ENCODE measurements around the gene DNAH12.
A peak's percentile ranks its signal among the peaks of the same experiment; 100 is the strongest.

DNA sequence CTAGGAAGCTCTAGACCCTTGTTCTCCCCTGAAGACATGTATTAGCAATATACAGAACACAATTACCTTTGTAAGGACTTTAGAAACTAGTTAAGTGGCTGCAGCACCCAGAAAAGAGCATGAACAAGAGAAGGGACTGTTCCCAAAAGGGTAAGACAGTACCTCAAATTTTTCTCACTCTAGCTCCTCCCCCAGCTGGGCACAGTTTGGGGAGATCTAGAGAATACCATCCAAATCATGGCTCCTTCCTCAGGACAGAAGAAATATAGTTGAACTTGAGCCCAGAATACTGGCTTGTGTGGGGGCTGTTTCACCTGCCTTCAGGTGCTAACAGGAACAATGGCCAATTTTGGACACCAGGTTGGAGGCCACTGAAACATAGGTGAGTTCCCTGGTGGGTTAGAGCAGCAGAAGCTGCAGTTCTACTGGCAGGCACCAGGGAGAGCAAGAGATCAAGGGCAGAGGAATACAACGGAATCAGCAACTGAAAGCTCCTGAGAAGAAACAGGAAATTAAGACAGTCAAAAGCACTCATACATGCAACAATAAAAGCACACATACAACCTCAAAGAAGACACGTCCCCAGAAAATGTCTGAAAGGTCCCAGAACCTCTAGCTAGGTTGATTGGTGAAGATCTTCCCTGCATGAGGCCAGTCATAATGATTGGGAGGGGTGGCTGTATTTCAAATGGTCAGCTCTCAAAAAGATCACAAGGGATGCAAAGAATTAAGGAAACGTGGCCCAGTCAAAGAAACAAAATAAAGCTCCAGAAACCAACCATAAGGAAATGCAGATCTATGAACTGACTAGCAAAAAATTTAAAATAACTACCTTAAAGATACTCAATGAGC lies 146.7 kb downstream of the DNAH12 start:
- TF ChIP-seq POLR2A (IDR thresholded peaks at IDR 0.05), result no peak
- TF ChIP-seq, protein P1, sequence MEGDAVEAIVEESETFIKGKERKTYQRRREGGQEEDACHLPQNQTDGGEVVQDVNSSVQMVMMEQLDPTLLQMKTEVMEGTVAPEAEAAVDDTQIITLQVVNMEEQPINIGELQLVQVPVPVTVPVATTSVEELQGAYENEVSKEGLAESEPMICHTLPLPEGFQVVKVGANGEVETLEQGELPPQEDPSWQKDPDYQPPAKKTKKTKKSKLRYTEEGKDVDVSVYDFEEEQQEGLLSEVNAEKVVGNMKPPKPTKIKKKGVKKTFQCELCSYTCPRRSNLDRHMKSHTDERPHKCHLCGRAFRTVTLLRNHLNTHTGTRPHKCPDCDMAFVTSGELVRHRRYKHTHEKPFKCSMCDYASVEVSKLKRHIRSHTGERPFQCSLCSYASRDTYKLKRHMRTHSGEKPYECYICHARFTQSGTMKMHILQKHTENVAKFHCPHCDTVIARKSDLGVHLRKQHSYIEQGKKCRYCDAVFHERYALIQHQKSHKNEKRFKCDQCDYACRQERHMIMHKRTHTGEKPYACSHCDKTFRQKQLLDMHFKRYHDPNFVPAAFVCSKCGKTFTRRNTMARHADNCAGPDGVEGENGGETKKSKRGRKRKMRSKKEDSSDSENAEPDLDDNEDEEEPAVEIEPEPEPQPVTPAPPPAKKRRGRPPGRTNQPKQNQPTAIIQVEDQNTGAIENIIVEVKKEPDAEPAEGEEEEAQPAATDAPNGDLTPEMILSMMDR (IDR thresholded peaks at IDR 0.05), result peak in 2 of 3 donors; percentile 79 to 82
- no peak for TF ChIP-seq POLR2AphosphoS5 (IDR thresholded peaks at IDR 0.05)
